ENCODE data around the gene IFNGR1. TPM values are rescaled to one million over a fixed set of nuclear protein-coding genes. Genes with fewer than 3 reads are reported as not detected.

Gene IFNGR1
- total RNA-seq, 4 donors from 2014 or later = 44.6 to 136 (median 75.6) TPM

- Histone ChIP-seq H3K27ac (peak overlapping the region in 2 of 4 donors; percentile 36 to 56), H3K9me3 (no peaks in the 10 kb centered on the region), H3K4me1 (peaks cover 0 to 6% (median 2%) of the 10 kb centered on the region in 4 donors), H3K4me3 (no peak overlapping the region), H3K36me3 (no peaks in the 10 kb centered on the region), H3K27me3 (no peaks in the 10 kb centered on the region)
- DNase-seq = no peak
- no peak for TF ChIP-seq POLR2A (IDR thresholded peaks at IDR 0.05)
- TF ChIP-seq CTCF (IDR thresholded peaks at IDR 0.05) = no peak
These were observed 42.6 kb upstream of the IFNGR1 start for GRCh38 chr6:137261761-137262160.

GRCh38 chr6:137261361-137261760 is 42.2 kb upstream of the IFNGR1 start:
- Histone ChIP-seq H3K9me3 (no peaks in the 10 kb centered on the region), H3K4me3 (no peak overlapping the region), H3K4me1 (peaks cover 0 to 6% (median 2%) of the 10 kb centered on the region in 4 donors), H3K27me3 (no peaks in the 10 kb centered on the region), H3K27ac (peak overlapping the region in 2 of 4 donors; percentile 36 to 56), H3K36me3 (no peaks in the 10 kb centered on the region)
- no peak for DNase-seq
- TF ChIP-seq POLR2A (IDR thresholded peaks at IDR 0.05) (no peak), CTCF (IDR thresholded peaks at IDR 0.05) (no peak)

GRCh38 chr6:137260217-137260616 is 41.0 kb upstream of the IFNGR1 start:
- Histone ChIP-seq H3K27ac (peak overlapping the region in 1 of 4 donors; percentile 36), H3K4me1 (peaks cover 0 to 6% (median 2%) of the 10 kb centered on the region in 4 donors), H3K27me3 (no peaks in the 10 kb centered on the region), H3K36me3 (no peaks in the 10 kb centered on the region), H3K9me3 (no peaks in the 10 kb centered on the region), H3K4me3 (no peak overlapping the region)
- no peak for DNase-seq
- TF ChIP-seq POLR2A (IDR thresholded peaks at IDR 0.05) = no peak
- TF ChIP-seq CTCF (IDR thresholded peaks at IDR 0.05) = no peak

- TF ChIP-seq POLR2A (IDR thresholded peaks at IDR 0.05) (no peak), CTCF (IDR thresholded peaks at IDR 0.05) (no peak)
- H3K36me3 ChIP-seq = no peaks in the 10 kb centered on the region
- no peak overlapping the region for H3K4me3 ChIP-seq
- peaks cover 0 to 6% (median 2%) of the 10 kb centered on the region in 4 donors for H3K4me1 ChIP-seq
- DNase-seq = no peak
- peaks cover 0 to 3% (median 0%) of the 10 kb centered on the region in 4 donors for H3K9me3 ChIP-seq
- no peak overlapping the region for H3K27ac ChIP-seq
- no peaks in the 10 kb centered on the region for H3K27me3 ChIP-seq
These were observed 40.2 kb upstream of the IFNGR1 start for GRCh38 chr6:137259349-137259748.

- peak in 1 of 3 donors; percentile 67 for DNase-seq
- no peaks in the 10 kb centered on the region for H3K27me3 ChIP-seq
- TF ChIP-seq CTCF (IDR thresholded peaks at IDR 0.05) (no peak), POLR2A (IDR thresholded peaks at IDR 0.05) (no peak)
These were observed 39.0 kb upstream of the IFNGR1 start for GRCh38 chr6:137258170-137258569.

More at GRCh38 chr6:137258170-137258569, 39.0 kb upstream of the IFNGR1 start:
- Histone ChIP-seq H3K9me3 (peaks cover 0 to 5% (median 0%) of the 10 kb centered on the region in 4 donors), H3K27ac (no peak overlapping the region), H3K4me1 (peaks cover 0 to 6% (median 2%) of the 10 kb centered on the region in 4 donors), H3K36me3 (no peaks in the 10 kb centered on the region), H3K4me3 (no peak overlapping the region)
